GM12801 (cell line): Measurements from ENCODE around the gene EID2B.

ENCODE experiments used
- CTCF ChIP-seq: IDR thresholded peaks from one replicate; pipeline ENCODE4 v1.5.1; 2011; ENCODE audit warnings: control low read depth; ENCODE audit not compliant: insufficient read length; ENCODE audit errors: extremely low read depth

EID2B gene

GRCh38 chr19:39555883-39556282 lies 23.2 kb upstream of the EID2B start:
- no peak for TF ChIP-seq CTCF

- TF ChIP-seq CTCF: no peak
These were observed 22.2 kb upstream of the EID2B start for GRCh38 chr19:39554701-39555311.

- TF ChIP-seq CTCF: no peak
These were observed 20.5 kb upstream of the EID2B start for GRCh38 chr19:39553082-39553652.

GRCh38 chr19:39550197-39550596 lies 17.5 kb upstream of the EID2B start:
- no peak for TF ChIP-seq CTCF

- TF ChIP-seq CTCF: no peak
These were observed 13.9 kb upstream of the EID2B start for GRCh38 chr19:39546599-39546998.

GRCh38 chr19:39544911-39545310 lies 12.3 kb upstream of the EID2B start:
- TF ChIP-seq CTCF: no peak

- no peak for TF ChIP-seq CTCF
These were observed 11.7 kb upstream of the EID2B start for GRCh38 chr19:39544226-39544903.
